ENCODE results near the gene GALNT10.

DNA sequence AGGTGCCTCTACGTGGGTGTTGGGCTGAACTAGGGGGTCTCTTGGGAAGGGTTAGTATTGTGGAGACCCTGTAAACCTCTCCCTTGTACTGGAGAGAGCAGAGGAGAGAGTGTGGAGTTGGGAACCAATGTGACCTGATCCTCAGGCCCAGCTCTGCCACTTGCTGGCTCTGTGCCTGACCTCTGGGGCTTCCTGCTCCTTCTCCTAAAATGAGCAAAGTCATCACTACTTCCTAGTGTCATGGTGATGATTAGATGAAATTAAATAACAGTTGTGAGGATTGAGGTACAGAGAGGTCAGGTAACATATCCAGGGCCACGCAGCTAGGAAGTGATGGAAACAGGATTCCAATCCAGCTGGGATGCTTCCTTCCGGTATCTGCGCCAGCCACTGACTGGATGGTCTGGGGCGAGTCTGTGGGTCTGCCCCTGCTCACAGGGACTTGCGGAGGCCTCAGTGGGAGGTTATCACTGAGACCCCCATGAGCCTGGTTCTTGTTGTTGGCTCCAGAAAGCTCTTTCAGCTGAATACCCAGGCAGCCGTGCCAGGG lies 9.2 kb downstream of the GALNT10 start:
- TF ChIP-seq, protein P1, sequence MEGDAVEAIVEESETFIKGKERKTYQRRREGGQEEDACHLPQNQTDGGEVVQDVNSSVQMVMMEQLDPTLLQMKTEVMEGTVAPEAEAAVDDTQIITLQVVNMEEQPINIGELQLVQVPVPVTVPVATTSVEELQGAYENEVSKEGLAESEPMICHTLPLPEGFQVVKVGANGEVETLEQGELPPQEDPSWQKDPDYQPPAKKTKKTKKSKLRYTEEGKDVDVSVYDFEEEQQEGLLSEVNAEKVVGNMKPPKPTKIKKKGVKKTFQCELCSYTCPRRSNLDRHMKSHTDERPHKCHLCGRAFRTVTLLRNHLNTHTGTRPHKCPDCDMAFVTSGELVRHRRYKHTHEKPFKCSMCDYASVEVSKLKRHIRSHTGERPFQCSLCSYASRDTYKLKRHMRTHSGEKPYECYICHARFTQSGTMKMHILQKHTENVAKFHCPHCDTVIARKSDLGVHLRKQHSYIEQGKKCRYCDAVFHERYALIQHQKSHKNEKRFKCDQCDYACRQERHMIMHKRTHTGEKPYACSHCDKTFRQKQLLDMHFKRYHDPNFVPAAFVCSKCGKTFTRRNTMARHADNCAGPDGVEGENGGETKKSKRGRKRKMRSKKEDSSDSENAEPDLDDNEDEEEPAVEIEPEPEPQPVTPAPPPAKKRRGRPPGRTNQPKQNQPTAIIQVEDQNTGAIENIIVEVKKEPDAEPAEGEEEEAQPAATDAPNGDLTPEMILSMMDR (IDR thresholded peaks at IDR 0.05; ENCODE audit: insufficient read depth, low read length), result no peak
- TF ChIP-seq SPI1 (IDR thresholded peaks at IDR 0.05; ENCODE audit: borderline replicate concordance, low read depth), result no peak
- TF ChIP-seq POLR2AphosphoS5 (IDR thresholded peaks at IDR 0.05; ENCODE audit: low read depth), result no peak
- TF ChIP-seq, protein P2, sequence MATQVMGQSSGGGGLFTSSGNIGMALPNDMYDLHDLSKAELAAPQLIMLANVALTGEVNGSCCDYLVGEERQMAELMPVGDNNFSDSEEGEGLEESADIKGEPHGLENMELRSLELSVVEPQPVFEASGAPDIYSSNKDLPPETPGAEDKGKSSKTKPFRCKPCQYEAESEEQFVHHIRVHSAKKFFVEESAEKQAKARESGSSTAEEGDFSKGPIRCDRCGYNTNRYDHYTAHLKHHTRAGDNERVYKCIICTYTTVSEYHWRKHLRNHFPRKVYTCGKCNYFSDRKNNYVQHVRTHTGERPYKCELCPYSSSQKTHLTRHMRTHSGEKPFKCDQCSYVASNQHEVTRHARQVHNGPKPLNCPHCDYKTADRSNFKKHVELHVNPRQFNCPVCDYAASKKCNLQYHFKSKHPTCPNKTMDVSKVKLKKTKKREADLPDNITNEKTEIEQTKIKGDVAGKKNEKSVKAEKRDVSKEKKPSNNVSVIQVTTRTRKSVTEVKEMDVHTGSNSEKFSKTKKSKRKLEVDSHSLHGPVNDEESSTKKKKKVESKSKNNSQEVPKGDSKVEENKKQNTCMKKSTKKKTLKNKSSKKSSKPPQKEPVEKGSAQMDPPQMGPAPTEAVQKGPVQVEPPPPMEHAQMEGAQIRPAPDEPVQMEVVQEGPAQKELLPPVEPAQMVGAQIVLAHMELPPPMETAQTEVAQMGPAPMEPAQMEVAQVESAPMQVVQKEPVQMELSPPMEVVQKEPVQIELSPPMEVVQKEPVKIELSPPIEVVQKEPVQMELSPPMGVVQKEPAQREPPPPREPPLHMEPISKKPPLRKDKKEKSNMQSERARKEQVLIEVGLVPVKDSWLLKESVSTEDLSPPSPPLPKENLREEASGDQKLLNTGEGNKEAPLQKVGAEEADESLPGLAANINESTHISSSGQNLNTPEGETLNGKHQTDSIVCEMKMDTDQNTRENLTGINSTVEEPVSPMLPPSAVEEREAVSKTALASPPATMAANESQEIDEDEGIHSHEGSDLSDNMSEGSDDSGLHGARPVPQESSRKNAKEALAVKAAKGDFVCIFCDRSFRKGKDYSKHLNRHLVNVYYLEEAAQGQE (IDR thresholded peaks at IDR 0.05; ENCODE audit: insufficient replicate concordance, low read depth), result no peak

All from HL-60 (cell line).